MCF 10A (cell line): ENCODE measurements around the gene PDE8B. TPM values are rescaled to one million over a fixed set of nuclear protein-coding genes. Genes with fewer than 3 reads are reported as not detected.

Experiments used
- BruUV-seq: library from RNA; stranded (reverse); fragments of 400-500 nt; replicated peaks from 2 replicates; lab custom pipeline; 2021; lab: Mats Ljungman, UMichigan
- CTCF ChIA-PET: fragments of 300-600 bp; sonication (Branson Sonifier 250); formaldehyde crosslinking; extraction: SDS; loops from one replicate; lab custom pipeline; 2021; ENCODE audit warnings: antibody characterized with exemption, inconsistent platforms; lab: Yijun Ruan, JAX
- POLR2A ChIA-PET: fragments of 300-600, 350-650 bp; sonication (Branson Sonifier 250); formaldehyde crosslinking; extraction: SDS; loops from one replicate; lab custom pipeline; 2020; ENCODE audit warnings: antibody characterized with exemption, inconsistent platforms; lab: Yijun Ruan, JAX
- DNase-seq: peaks from one replicate; pipeline ENCODE4 v3.0.0-alpha.2; 2018; ENCODE audit not compliant: unreplicated experiment
- H3K27ac Mint-ChIP-seq: one replicate; pipeline ENCODE4 v1.8.0; 2022; ENCODE audit warnings: mild to moderate bottlenecking, low read depth, mixed read lengths; ENCODE audit not compliant: unreplicated experiment
- H3K27me3 Mint-ChIP-seq: one replicate; pipeline ENCODE4 v1.8.0; 2022; ENCODE audit warnings: mixed read lengths; ENCODE audit not compliant: insufficient read depth, unreplicated experiment
- H3K36me3 Mint-ChIP-seq: one replicate; pipeline ENCODE4 v1.8.0; 2022; ENCODE audit warnings: mild to moderate bottlenecking, moderate library complexity, mixed read lengths; ENCODE audit not compliant: insufficient read depth, unreplicated experiment
- H3K4me1 Mint-ChIP-seq: one replicate; pipeline ENCODE4 v1.8.0; 2022; ENCODE audit warnings: mixed read lengths; ENCODE audit not compliant: insufficient read depth, unreplicated experiment
- H3K4me3 Mint-ChIP-seq: one replicate; pipeline ENCODE4 v1.8.0; 2022; ENCODE audit warnings: mild to moderate bottlenecking, moderate library complexity, mixed read lengths; ENCODE audit not compliant: unreplicated experiment
- H3K9me3 Mint-ChIP-seq: one replicate; pipeline ENCODE4 v1.8.0; 2022; ENCODE audit warnings: mixed read lengths; ENCODE audit not compliant: unreplicated experiment
- CTCF ChIP-seq: fragments of 200-600 bp; IDR thresholded peaks from one replicate; pipeline ENCODE4 v1.8.0; 2022; ENCODE audit warnings: antibody characterized with exemption, mild to moderate bottlenecking; ENCODE audit not compliant: unreplicated experiment
- intact Hi-C: fragments of 100-400 bp; cut with micrococcal nuclease; formaldehyde crosslinking; loops from 2 replicates; pipeline ENCODE4 v1.14.1; 2022
- total RNA-seq: library from RNA; stranded (reverse); gene quantifications from 2 replicates; pipeline ENCODE4 v1.2.3, GENCODE V29; 2022

The PDE8B gene
- total RNA-seq, 1 experiment from 2014 or later: not detected

- no peaks in the 10 kb centered on the region for H3K36me3 Mint-ChIP-seq
These were observed 150.5 kb downstream of the PDE8B start for GRCh38 chr5:77360973-77361372.

DNA sequence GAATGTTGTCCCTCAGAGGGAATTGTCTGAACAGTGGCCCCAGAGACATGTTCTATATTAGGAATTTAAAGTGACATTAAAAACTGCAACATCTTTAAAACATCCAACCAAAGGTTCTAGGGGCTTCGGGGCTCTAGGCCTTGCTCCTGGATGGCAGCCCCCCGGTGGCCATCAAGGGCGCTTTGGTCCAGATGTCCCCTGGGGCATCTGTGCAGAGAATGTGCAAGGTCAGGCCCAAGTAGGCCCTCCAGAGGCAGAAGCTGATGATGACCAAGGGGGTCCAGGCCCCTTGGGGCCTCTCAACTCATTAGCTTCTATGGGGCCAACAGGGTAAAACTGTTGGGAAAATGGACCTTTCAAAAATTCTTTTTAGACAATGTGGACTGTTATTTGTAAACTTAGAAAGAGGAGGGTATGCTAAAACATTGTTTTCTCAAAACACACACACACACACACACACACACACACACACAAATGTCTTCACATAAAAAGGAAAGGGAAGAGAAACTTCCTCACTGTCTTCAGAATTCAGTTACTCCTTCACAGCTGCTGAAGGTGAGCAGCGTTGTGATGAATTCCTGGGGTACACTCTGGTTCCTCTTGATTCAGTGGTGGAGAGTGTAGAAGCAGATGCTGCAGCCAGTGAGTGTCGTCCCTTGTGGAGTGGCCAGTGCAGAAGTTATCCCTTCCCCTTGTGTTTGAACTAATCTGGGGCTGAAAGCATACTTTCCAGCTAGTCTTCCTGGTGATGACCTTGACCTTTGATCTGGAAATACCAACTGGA, 156.4 kb downstream of the PDE8B start:
- no peaks in the 10 kb centered on the region for H3K27me3 Mint-ChIP-seq
- intact Hi-C loops: no loop called here
- CTCF ChIA-PET: interaction anchor here (0.6 to 0.7 kb wide), 2 partner anchors 22 to 77 kb away, joined by 4 read pairs; no protein-coding TSS in a partner anchor
- POLR2A ChIA-PET: no interaction called here
- H3K36me3 Mint-ChIP-seq: no peaks in the 10 kb centered on the region
- no peak for DNase-seq
- BruUV-seq: no TSS peak
- no peak for TF ChIP-seq CTCF
- H3K27ac Mint-ChIP-seq: no peak overlapping the region
- H3K4me3 Mint-ChIP-seq: no peak overlapping the region
- H3K9me3 Mint-ChIP-seq: no peaks in the 10 kb centered on the region
- H3K4me1 Mint-ChIP-seq: peaks cover 5% of the 10 kb centered on the region

More at GRCh38 chr5:77360973-77361372, 150.5 kb downstream of the PDE8B start:
- CTCF ChIA-PET: interaction anchor here (0.6 kb wide), 1 partner anchor 40 kb away, joined by 3 read pairs; no protein-coding TSS in a partner anchor
- H3K4me3 Mint-ChIP-seq: no peak overlapping the region
- no peak overlapping the region for H3K27ac Mint-ChIP-seq
- TF ChIP-seq CTCF: no peak
- no peaks in the 10 kb centered on the region for H3K9me3 Mint-ChIP-seq
- DNase-seq: no peak
- POLR2A ChIA-PET: no interaction called here
- no peaks in the 10 kb centered on the region for H3K27me3 Mint-ChIP-seq
- peaks cover 13% of the 10 kb centered on the region for H3K4me1 Mint-ChIP-seq
- intact Hi-C loops: no loop called here
- BruUV-seq: no TSS peak

DNA sequence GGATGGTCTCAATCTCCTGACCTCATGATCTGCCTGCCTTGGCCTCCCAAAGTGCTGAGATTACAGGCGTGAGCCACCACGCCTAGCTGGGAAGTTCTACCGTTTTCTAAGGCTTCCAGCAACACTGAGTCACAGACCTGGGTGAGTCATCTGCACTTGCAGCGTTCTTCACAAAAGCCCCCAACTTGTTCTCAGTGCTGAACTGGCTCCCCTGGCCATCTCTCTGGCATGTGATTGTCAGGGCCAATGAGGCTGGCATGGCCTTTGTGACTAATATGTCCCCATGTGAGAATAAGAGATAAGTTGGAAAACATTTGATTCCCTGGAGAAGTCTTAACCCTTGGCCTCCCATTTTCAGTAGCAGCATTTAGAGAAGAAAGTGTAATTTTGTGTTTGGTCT, 157.3 kb downstream of the PDE8B start:
- intact Hi-C loops: no loop called here
- CTCF ChIA-PET: interaction anchor here (0.7 kb wide), 1 partner anchor 78 kb away, joined by 4 read pairs; no protein-coding TSS in a partner anchor
- Mint-ChIP-seq H3K4me1 (peaks cover 5% of the 10 kb centered on the region), H3K27ac (no peak overlapping the region), H3K27me3 (no peaks in the 10 kb centered on the region), H3K9me3 (no peaks in the 10 kb centered on the region), H3K36me3 (no peaks in the 10 kb centered on the region), H3K4me3 (no peak overlapping the region)
- POLR2A ChIA-PET: no interaction called here
- no TSS peak for BruUV-seq
- TF ChIP-seq CTCF: no peak
- peak; percentile 33 for DNase-seq

GRCh38 chr5:77368367-77368766, 157.9 kb downstream of the PDE8B start:
- no TSS peak for BruUV-seq
- intact Hi-C loops: no loop called here

More at GRCh38 chr5:77368367-77368766, 157.9 kb downstream of the PDE8B start:
- H3K4me1 Mint-ChIP-seq: peaks cover 5% of the 10 kb centered on the region
- TF ChIP-seq CTCF: no peak
- no peaks in the 10 kb centered on the region for H3K36me3 Mint-ChIP-seq
- no peaks in the 10 kb centered on the region for H3K9me3 Mint-ChIP-seq
- ChIA-PET POLR2A (no interaction called here), CTCF (no interaction called here)
- no peak overlapping the region for H3K4me3 Mint-ChIP-seq
- H3K27ac Mint-ChIP-seq: no peak overlapping the region
- H3K27me3 Mint-ChIP-seq: no peaks in the 10 kb centered on the region
- no peak for DNase-seq
